Spleen (tissue), 11 donors: ENCODE data around the gene TRIP4. TPM values are rescaled to one million over a fixed set of nuclear protein-coding genes. Genes with fewer than 3 reads are reported as not detected.

Experiments
- DNase-seq: peaks from one replicate; pipeline ENCODE4 v3.0.0-alpha.2; 2020
- H3K27ac ChIP-seq, 8 donors: fragments of 200-600 bp; sonication (generic) in 7 of 8; 1 replicate in 4 of 8; 2 replicates in 4 of 8; pipeline versions ENCODE4 v1.5.0 to v1.8.0; 2016 to 2021; ENCODE audit warnings: inconsistent platforms in 4 of 8, mild to moderate bottlenecking in 4 of 8, moderate library complexity in 1 of 8
- H3K27me3 ChIP-seq, 7 donors: fragments of 200-600 bp; sonication (generic) in 6 of 7; replicated peaks in 1 of 7; 1 replicate in 4 of 7; 2 replicates in 3 of 7; pipeline versions ENCODE4 v1.5.0 to v1.8.0; 2016 to 2021; ENCODE audit warnings: inconsistent platforms in 3 of 7, mild to moderate bottlenecking in 1 of 7
- H3K36me3 ChIP-seq, 6 donors: fragments of 200-600 bp; sonication (generic) in 5 of 6; 1 replicate in 4 of 6; 2 replicates in 2 of 6; pipeline versions ENCODE4 v1.5.0 to v1.8.0; 2016 to 2021; ENCODE audit warnings: inconsistent platforms in 2 of 6
- H3K4me1 ChIP-seq, 6 donors: fragments of 200-600 bp; sonication (generic) in 5 of 6; 1 replicate in 3 of 6; 2 replicates in 3 of 6; pipeline versions ENCODE4 v1.5.0 to v1.8.0; 2016 to 2021; ENCODE audit warnings: inconsistent platforms in 3 of 6
- H3K4me3 ChIP-seq, 8 donors: fragments of 200-600 bp; sonication (generic) in 7 of 8; 1 replicate in 4 of 8; 2 replicates in 4 of 8; pipeline versions ENCODE4 v1.5.0 to v1.8.0; 2016 to 2021; ENCODE audit warnings: inconsistent platforms in 4 of 8, mild to moderate bottlenecking in 4 of 8, moderate library complexity in 2 of 8
- H3K9me3 ChIP-seq, 8 donors: fragments of 200-600 bp; sonication (generic) in 7 of 8; 1 replicate in 4 of 8; 2 replicates in 4 of 8; pipeline versions ENCODE4 v1.5.0 to v1.8.0; 2016 to 2021; ENCODE audit warnings: inconsistent platforms in 4 of 8
- CTCF ChIP-seq, 11 experiments: fragments of 200-600 bp in 7 of 11; fragments of 450-650 bp in 4 of 11; sonication (generic) in 4 of 11; IDR thresholded peaks in 8 of 11; conservative IDR thresholded peaks in 3 of 11; 1 replicate in 7 of 11; 2 replicates in 4 of 11; pipeline versions ENCODE4 v1.4.0 to v1.8.0; 2016 to 2021; ENCODE audit warnings: antibody characterized with exemption in 11 of 11, inconsistent platforms in 4 of 11, mild to moderate bottlenecking in 1 of 11
- POLR2A ChIP-seq, 3 donors: fragments of 450-650 bp; IDR thresholded peaks; one replicate each; pipeline ENCODE4 v1.5.1; 2017; ENCODE audit warnings: antibody characterized with exemption in 3 of 3, mild to moderate bottlenecking in 1 of 3
- POLR2AphosphoS5 ChIP-seq, 3 donors: sonication (generic); formaldehyde crosslinking; IDR thresholded peaks; one replicate each; pipeline ENCODE4 v1.5.1; 2017; ENCODE audit warnings: antibody characterized with exemption in 3 of 3
- WGBS, 5 donors: extraction: QIAGEN DNeasy Blood & Tissue Kit in 3 of 5; methylation state at CpG; one replicate each; pipeline versions ENCODE4 v1.1.5 to v1.1.7; 2013 to 2018; 5-methylcytosine and 5-hydroxymethylcytosine counted together
- intact Hi-C: fragments of 100-400 bp; cut with DNase I; formaldehyde crosslinking; loops from one replicate; pipeline ENCODE4 v1.15.0; 2023; ENCODE audit warnings: low total_unique reads
- polyA plus RNA-seq, 3 donors: library from polyadenylated mRNA; stranded (reverse); fragments of 200-250 nt; gene quantifications; one replicate each; pipeline ENCODE4 v1.2.1, GENCODE V29; 2013
- total RNA-seq, 7 donors: library from RNA; depleted of rRNA in 3 of 7; stranded (reverse); fragments of >200 nt in 3 of 7; fragmentation: NEBNext Ultra II Directional in 4 of 7; extraction: Animal tissue kit (Norgen Biotek cat#: 25700) in 4 of 7; gene quantifications; one replicate each; pipeline versions ENCODE4 v1.1.0 to v1.2.1, GENCODE V29; 2016 to 2021
- donor health status: healthy with polysubstance abuse.
- donor health status: DM: no; HTN: no; CAD: no; lungs with moderate emphysema.
- donor health status: DM: no; HTN: no; CAD: no.
- donor health status: Bipolar disorder and iron deficiency.
- donor health status: healthy.
- donor health status: DM: no; HTN: no; CAD: no.
- donor health status: DM: yes; HTN: yes; CAD: no.

The TRIP4 gene
- total and polyA plus RNA-seq, 10 donors: 17.3 to 31.9 (median 22.8) TPM

GRCh38 chr15:64455961-64456371, 68.3 kb downstream of the TRIP4 start:
- TF ChIP-seq POLR2AphosphoS5 (IDR thresholded peaks at IDR 0.05) (no peak), POLR2A (IDR thresholded peaks at IDR 0.05) (no peak), CTCF (IDR thresholded peaks at IDR 0.05 in 8 of 11, conservative IDR thresholded peaks at IDR 0.05 in 3 of 11) (no peak)
- no peak for DNase-seq
- intact Hi-C loops: no loop called here
- H3K9me3 ChIP-seq: no peaks in the 10 kb centered on the region
- H3K4me1 ChIP-seq: peaks cover 6 to 64% (median 41%) of the 10 kb centered on the region in 6 donors
- WGBS, 5 donors: 24 to 35% (median 33%) methylated on average over 3 of the region's 3 CpGs
- peak overlapping the region in 6 of 8 donors; percentile 27 to 64 (median 52) for H3K27ac ChIP-seq
- H3K27me3 ChIP-seq: no peaks in the 10 kb centered on the region
- H3K4me3 ChIP-seq: peak overlapping the region in 1 of 8 donors; percentile 15
- H3K36me3 ChIP-seq: peaks cover 0 to 35% (median 0%) of the 10 kb centered on the region in 6 donors

GRCh38 chr15:64456634-64457108, 69.0 kb downstream of the TRIP4 start:
- Histone ChIP-seq H3K4me3 (no peak overlapping the region), H3K27me3 (no peaks in the 10 kb centered on the region), H3K9me3 (no peaks in the 10 kb centered on the region), H3K4me1 (peaks cover 8 to 70% (median 46%) of the 10 kb centered on the region in 6 donors), H3K27ac (peak overlapping the region in 6 of 8 donors; percentile 18 to 64 (median 52)), H3K36me3 (peaks cover 0 to 31% (median 0%) of the 10 kb centered on the region in 6 donors)
- 16 to 62% (median 48%) methylated on average over 1 of the region's 1 CpG for WGBS, 5 donors
- no peak for DNase-seq
- no peak for TF ChIP-seq POLR2AphosphoS5 (IDR thresholded peaks at IDR 0.05)
- no peak for TF ChIP-seq POLR2A (IDR thresholded peaks at IDR 0.05)
- no peak for TF ChIP-seq CTCF (IDR thresholded peaks at IDR 0.05 in 8 of 11, conservative IDR thresholded peaks at IDR 0.05 in 3 of 11)
- intact Hi-C loops: no loop called here

- WGBS, 5 donors: 66 to 81% (median 69%) methylated on average over 3 of the region's 3 CpGs
- peaks cover 0 to 22% (median 0%) of the 10 kb centered on the region in 6 donors for H3K36me3 ChIP-seq
- intact Hi-C loops: no loop called here
- TF ChIP-seq POLR2A (IDR thresholded peaks at IDR 0.05): no peak
- TF ChIP-seq CTCF (IDR thresholded peaks at IDR 0.05 in 8 of 11, conservative IDR thresholded peaks at IDR 0.05 in 3 of 11): no peak
- TF ChIP-seq POLR2AphosphoS5 (IDR thresholded peaks at IDR 0.05): no peak
- H3K27ac ChIP-seq: peak overlapping the region in 3 of 8 donors; percentile 91 to 95 (median 92)
- no peak overlapping the region for H3K4me3 ChIP-seq
- DNase-seq: no peak
- H3K4me1 ChIP-seq: peaks cover 23 to 83% (median 71%) of the 10 kb centered on the region in 6 donors
- no peaks in the 10 kb centered on the region for H3K9me3 ChIP-seq
- H3K27me3 ChIP-seq: no peaks in the 10 kb centered on the region
These were observed 71.6 kb downstream of the TRIP4 start for GRCh38 chr15:64459066-64459781.

- Histone ChIP-seq H3K9me3 (no peaks in the 10 kb centered on the region), H3K27ac (peak within 1 kb of the TSS; percentile 64 to 95 (median 90)), H3K4me3 (peak within 1 kb of the TSS; percentile 48 to 85 (median 56)), H3K4me1 (peaks cover 29 to 83% (median 74%) of the 10 kb centered on the region in 6 donors), H3K27me3 (no peaks in the 10 kb centered on the region), H3K36me3 (peaks cover 0 to 12% (median 0%) of the 10 kb centered on the region in 6 donors)
- TF ChIP-seq POLR2AphosphoS5 (IDR thresholded peaks at IDR 0.05) (peak; percentile 83 to 89 (median 89)), CTCF (IDR thresholded peaks at IDR 0.05 in 8 of 11, conservative IDR thresholded peaks at IDR 0.05 in 3 of 11) (peak in 1 of 11 experiments; percentile 7), POLR2A (IDR thresholded peaks at IDR 0.05) (no peak)
- 1 to 2% (median 1%) methylated on average over 23 to 45 of the region's 45 CpGs for WGBS, 5 donors
- DNase-seq: peak; percentile 96
- intact Hi-C loops: no loop called here
These were observed 72.6 kb downstream of the TRIP4 start, which contains the start of gene ZNF609 for GRCh38 chr15:64460206-64460723. TSS of gene ZNF609 (plus strand) at chr15:64460578. CDS start at chr15:64499420, 38,842 bp downstream.
